GM12878 (cell line): ENCODE data around the gene B3GAT1. TPM values are rescaled to one million over a fixed set of nuclear protein-coding genes. Genes with fewer than 3 reads are reported as not detected.

Experiments
- ATAC-seq: fragments of 200-7000 bp; cut with Tn5 transposase; 3 replicates; pipeline ENCODE4 v1.9.1; 2020; ENCODE audit warnings: mild to moderate bottlenecking, moderate library complexity
- BruUV-seq: library from RNA; stranded (reverse); fragments of 400-500 nt; replicated peaks from 2 replicates; lab custom pipeline; 2021; lab: Mats Ljungman, UMichigan
- CTCF ChIA-PET: fragments of 300-600 bp; sonication (Branson Sonifier 250); formaldehyde crosslinking; extraction: SDS; loops from one replicate; lab custom pipeline; 2021; ENCODE audit warnings: inconsistent platforms; lab: Yijun Ruan, JAX
- POLR2A ChIA-PET: fragments of 350-600 bp; formaldehyde crosslinking; extraction: SDS; loops from one replicate; lab custom pipeline; 2021; ENCODE audit warnings: inconsistent platforms; lab: Charles Lee
- RAD21 ChIA-PET: fragments of 300-600 bp; sonication (Branson Sonifier 250); formaldehyde crosslinking; loops from one replicate; lab custom pipeline; 2023; ENCODE audit warnings: antibody characterized with exemption; ENCODE audit not compliant: unreplicated experiment; lab: Charles Lee
- SMC1A ChIA-PET: fragments of 300-600 bp; sonication (Branson Sonifier 250); formaldehyde crosslinking; loops from one replicate; lab custom pipeline; 2023; ENCODE audit not compliant: unreplicated experiment, uncharacterized antibody; lab: Charles Lee
- DNase-seq: peaks from one replicate; pipeline ENCODE4 v3.0.0-alpha.2; 2011; ENCODE audit warnings: low read depth, low spot score
- FAIRE-seq: peaks from 3 replicates; lab custom pipeline; 2011; peaks lifted over from hg19 to GRCh38; lab: Jason Lieb, UNC
- H2AFZ ChIP-seq: 2 replicates; pipeline ENCODE4 v1.6.0; 2011; ENCODE audit warnings: low read depth, low read length, control low read depth; ENCODE audit not compliant: control insufficient read depth
- H3K27ac ChIP-seq: 2 replicates; pipeline ENCODE4 v1.5.1; 2011; ENCODE audit warnings: control low read depth; ENCODE audit not compliant: control insufficient read depth, insufficient read depth
- H3K27me3 ChIP-seq, 2 experiments: replicated peaks in 1 of 2; 2 replicates each; pipeline versions ENCODE4 v1.6.0 to v1.6.1; 2011; ENCODE audit warnings: low read length in 1 of 2; ENCODE audit not compliant: control insufficient read depth in 2 of 2, insufficient read depth in 2 of 2
- H3K36me3 ChIP-seq, 2 experiments: 2 replicates each; pipeline ENCODE4 v1.5.1; 2011; ENCODE audit warnings: low read length in 1 of 2; ENCODE audit not compliant: control insufficient read depth in 2 of 2, insufficient read depth in 2 of 2
- H3K4me1 ChIP-seq: 2 replicates; pipeline ENCODE4 v1.6.1; 2011; ENCODE audit warnings: mild to moderate bottlenecking, low read length, moderate library complexity, mixed read lengths; ENCODE audit not compliant: control insufficient read depth, insufficient read depth
- H3K4me2 ChIP-seq: 2 replicates; pipeline ENCODE4 v1.6.0; 2011; ENCODE audit warnings: control low read depth; ENCODE audit not compliant: control insufficient read depth, insufficient read depth
- H3K4me3 ChIP-seq: fragments of 200-600 bp; sonication (generic); 2 replicates; pipeline ENCODE4 v1.5.1; 2016
- H3K79me2 ChIP-seq: 2 replicates; pipeline ENCODE4 v1.6.0; 2011; ENCODE audit warnings: low read length; ENCODE audit not compliant: control insufficient read depth, insufficient read depth
- H3K9ac ChIP-seq: 2 replicates; pipeline ENCODE4 v1.8.0; 2011; ENCODE audit warnings: low read length, control low read depth, mixed read lengths; ENCODE audit not compliant: control insufficient read depth, insufficient read depth
- H3K9me3 ChIP-seq: replicated peaks from 3 replicates; pipeline ENCODE4 v1.5.1; 2011; ENCODE audit warnings: mild to moderate bottlenecking, low read length; ENCODE audit not compliant: control insufficient read depth, insufficient read depth
- H4K20me1 ChIP-seq: 2 replicates; pipeline ENCODE4 v1.6.0; 2011; ENCODE audit not compliant: control insufficient read depth, insufficient read depth
- ATF3 ChIP-seq: IDR thresholded peaks from 2 replicates; pipeline ENCODE4 v1.6.1; 2011; ENCODE audit warnings: low read depth, mild to moderate bottlenecking, low read length, moderate library complexity, borderline replicate concordance; ENCODE audit errors: extremely low read depth
- FOXM1 ChIP-seq: IDR thresholded peaks from 2 replicates; pipeline ENCODE4 v1.6.1; 2012; ENCODE audit warnings: low read depth, mild to moderate bottlenecking, inconsistent platforms, low read length, moderate library complexity
- LARP7 ChIP-seq: fragments of 450-650 bp; IDR thresholded peaks from 2 replicates; pipeline ENCODE4 v1.6.1; 2017; ENCODE audit warnings: mild to moderate bottlenecking
- NR2C2 ChIP-seq: IDR thresholded peaks from 2 replicates; pipeline ENCODE4 v1.6.1; 2011; ENCODE audit warnings: borderline replicate concordance, low read depth; ENCODE audit not compliant: control insufficient read depth, insufficient read length
- PBX3 ChIP-seq: IDR thresholded peaks from 2 replicates; pipeline ENCODE4 v1.6.1; 2011; ENCODE audit warnings: mild to moderate bottlenecking, low read depth, low read length, moderate library complexity; ENCODE audit not compliant: insufficient replicate concordance
- POLR2AphosphoS2 ChIP-seq: IDR thresholded peaks from 2 replicates; pipeline ENCODE4 v1.6.1; 2011; ENCODE audit warnings: low read depth, mild to moderate bottlenecking, low read length, improper control_type of control experiment, moderate library complexity
- SMAD5 ChIP-seq: IDR thresholded peaks from 2 replicates; pipeline ENCODE4 v1.6.1; 2016; ENCODE audit warnings: antibody characterized with exemption, low read depth
- SMARCA5 ChIP-seq: fragments of 450-650 bp; IDR thresholded peaks from 2 replicates; pipeline ENCODE4 v1.6.1; 2017; ENCODE audit warnings: mild to moderate bottlenecking
- SP1 ChIP-seq: IDR thresholded peaks from one replicate; pipeline ENCODE4 v1.6.1; 2011; ENCODE audit warnings: low read depth, low read length
- SREBF2 ChIP-seq: IDR thresholded peaks from 2 replicates; pipeline ENCODE4 v1.6.1; 2012; ENCODE audit warnings: mild to moderate bottlenecking, low read length
- ZBTB4 ChIP-seq: fragments of 450-650 bp; formaldehyde crosslinking; IDR thresholded peaks from 2 replicates; pipeline ENCODE4 v1.4.0; 2022; ENCODE audit warnings: mild to moderate bottlenecking, moderate library complexity
- ZSCAN29 ChIP-seq: fragments of 450-650 bp; IDR thresholded peaks from 2 replicates; pipeline ENCODE4 v1.6.1; 2017; ENCODE audit warnings: mild to moderate bottlenecking, moderate library complexity
- ZZZ3 ChIP-seq: IDR thresholded peaks from 2 replicates; pipeline ENCODE4 v1.6.1; 2011; ENCODE audit warnings: low read depth; ENCODE audit not compliant: control insufficient read depth, insufficient read length
- WGBS: methylation state at CpG from one replicate; pipeline ENCODE4 v1.1.6; 2016; ENCODE audit warnings: low lambda C conversion rate; ENCODE audit not compliant: insufficient replicate concordance, insufficient coverage; ENCODE audit errors: missing lambda C conversion rate; 5-methylcytosine and 5-hydroxymethylcytosine counted together
- in situ Hi-C: fragments of 300-500 bp; cut with MboI; formaldehyde crosslinking; loops from 9 replicates; pipeline ENCODE4 v1.14.3; 2018; ENCODE audit warnings: mixed read lengths
- intact Hi-C: fragments of 100-400 bp; cut with micrococcal nuclease; formaldehyde crosslinking; loops from one replicate; pipeline ENCODE4 v1.14.2; 2022; ENCODE audit not compliant: unreplicated experiment
- polyA plus RNA-seq, 11 experiments: library from polyadenylated mRNA; depleted of rRNA in 4 of 11; unstranded in 6 of 11; stranded (reverse) in 5 of 11; fragments of >200 nt; fragmentation: Nextera tagmentation in 4 of 11; fragmentation: Illumina TruSeq in 1 of 11; extraction: Ambion mirVana in 4 of 11; extraction: Trizol in 1 of 11; gene quantifications; 1 replicate in 1 of 11; 2 replicates in 10 of 11; pipeline versions ENCODE4 v1.2.1 to v1.2.3, GENCODE V29; 2011 to 2016; ENCODE audit warnings: inconsistent platforms in 2 of 11, missing spikeins in 2 of 11, low read depth in 1 of 11
- total RNA-seq, 4 experiments: library from RNA; depleted of rRNA in 3 of 4; stranded (reverse); fragments of >200 nt in 3 of 4; fragmentation: Illumina TruSeq in 1 of 4; extraction: Trizol in 1 of 4; gene quantifications; 2 replicates each; pipeline versions ENCODE4 v1.2.1 to v1.2.3, GENCODE V29; 2013 to 2021

The B3GAT1 gene
- total and polyA plus RNA-seq, 10 of the 15 experiments (the other 5 are each of a cell fraction or from before 2014, with no cell fraction given) = 0.05 TPM; not detected in 9

GRCh38 chr11:134447696-134448095 lies 35.7 kb upstream of the B3GAT1 start:
- Histone ChIP-seq H4K20me1 (no peaks in the 10 kb centered on the region), H3K27ac (no peak overlapping the region), H3K9me3 (no peaks in the 10 kb centered on the region; the same call in 2 of the 3 replicates), H3K27me3 (no peaks in the 10 kb centered on the region; a peak in 1 of 4 replicates), H3K4me1 (no peaks in the 10 kb centered on the region), H3K9ac (no peak overlapping the region), H3K36me3 (no peaks in the 10 kb centered on the region), H3K4me3 (no peak overlapping the region), H3K79me2 (no peaks in the 10 kb centered on the region), H2AFZ (no peak overlapping the region), H3K4me2 (no peak overlapping the region)
- BruUV-seq = no TSS peak
- ChIA-PET RAD21 (no interaction called here), SMC1A (no interaction called here), POLR2A (no interaction called here), CTCF (no interaction called here)
- 63% methylated on average over 27 of the region's 27 CpGs for WGBS
- ATAC-seq (no peak), DNase-seq (no peak), FAIRE-seq (no peak)
- in situ Hi-C loops (no loop called here), intact Hi-C loops (no loop called here)
- TF ChIP-seq PBX3 (no peak), SREBF2 (no peak), SMARCA5 (no peak)

- H3K9ac ChIP-seq = no peak overlapping the region
- RAD21 ChIA-PET = no interaction called here
- no peaks in the 10 kb centered on the region for H3K79me2 ChIP-seq
- no peaks in the 10 kb centered on the region for H3K9me3 ChIP-seq
- H3K4me3 ChIP-seq = no peak overlapping the region
- no peak overlapping the region for H3K4me2 ChIP-seq
- no peak overlapping the region for H2AFZ ChIP-seq
- no peak for FAIRE-seq
- no peaks in the 10 kb centered on the region; a peak in 1 of 4 replicates for H3K27me3 ChIP-seq
- 41% methylated on average over 16 of the region's 16 CpGs for WGBS
- in situ Hi-C loops = no loop called here
- POLR2A ChIA-PET = no interaction called here
- intact Hi-C loops = no loop called here
- H4K20me1 ChIP-seq = no peaks in the 10 kb centered on the region
- ATAC-seq = no peak
- no peaks in the 10 kb centered on the region for H3K4me1 ChIP-seq
- CTCF ChIA-PET = no interaction called here
- DNase-seq = no peak
- BruUV-seq = no TSS peak
- no peaks in the 10 kb centered on the region for H3K36me3 ChIP-seq
- SMC1A ChIA-PET = no interaction called here
- no peak overlapping the region for H3K27ac ChIP-seq
- TF ChIP-seq ZBTB4 (no peak), FOXM1 (no peak), POLR2AphosphoS2 (no peak), SMAD5 (no peak), NR2C2 (no peak), SP1 (no peak), ZSCAN29 (no peak), ATF3 (no peak), ZZZ3 (no peak), LARP7 (no peak)
Measured at GRCh38 chr11:134445601-134446325, 33.7 kb upstream of the B3GAT1 start.
